Activated CD8-positive, alpha-beta memory T cell treated with anti-CD3 and anti-CD28 coated beads, Interleukin-2, amount 50 U/mL, for 24 hours (primary cell): ENCODE data around the gene PTH1R.

Source experiments
- DNase-seq: peaks from one replicate; pipeline ENCODE4 v3.0.0-alpha.2; 2020; ENCODE audit errors: extremely low read depth

PTH1R gene

DNA sequence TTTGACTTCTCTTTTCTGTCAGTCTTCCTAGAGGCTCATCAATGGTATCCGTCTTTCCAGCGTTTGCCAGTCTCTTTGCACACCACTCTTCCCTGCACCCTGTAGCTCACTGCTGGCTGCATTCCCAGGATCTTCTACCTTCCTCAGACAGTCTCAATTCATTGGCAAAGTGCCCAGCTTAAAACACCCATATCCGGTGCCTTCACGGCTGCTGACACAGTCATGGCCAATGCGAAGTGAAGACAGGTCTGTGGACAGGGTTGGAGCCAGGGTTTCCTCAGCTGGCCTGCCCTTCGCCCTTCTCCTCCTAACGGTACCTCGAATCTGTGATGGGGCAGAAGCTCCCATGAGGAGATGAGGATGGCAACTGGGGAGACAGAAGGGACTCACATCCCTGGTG is 36.1 kb downstream of the PTH1R start:
- DNase-seq: no peak

DNA sequence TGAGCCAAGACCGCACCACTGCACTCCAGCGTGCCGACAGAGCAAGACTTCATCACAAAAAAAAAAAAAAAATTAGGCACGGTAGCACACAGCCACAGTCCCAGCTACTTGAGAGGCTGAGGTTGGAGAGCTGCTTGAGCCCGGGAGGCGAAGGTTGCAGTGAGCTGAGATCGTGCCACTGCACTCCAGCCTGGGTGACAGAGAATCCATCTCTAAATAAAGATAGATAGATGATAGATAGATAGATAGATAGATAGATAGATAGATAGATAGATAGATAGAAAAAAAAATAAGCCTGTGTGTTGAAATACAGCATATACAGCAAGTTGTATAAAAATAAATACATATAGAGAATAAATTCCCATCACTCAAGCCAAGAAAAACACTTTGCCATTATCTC is 37.3 kb downstream of the PTH1R start:
- DNase-seq: no peak

DNA sequence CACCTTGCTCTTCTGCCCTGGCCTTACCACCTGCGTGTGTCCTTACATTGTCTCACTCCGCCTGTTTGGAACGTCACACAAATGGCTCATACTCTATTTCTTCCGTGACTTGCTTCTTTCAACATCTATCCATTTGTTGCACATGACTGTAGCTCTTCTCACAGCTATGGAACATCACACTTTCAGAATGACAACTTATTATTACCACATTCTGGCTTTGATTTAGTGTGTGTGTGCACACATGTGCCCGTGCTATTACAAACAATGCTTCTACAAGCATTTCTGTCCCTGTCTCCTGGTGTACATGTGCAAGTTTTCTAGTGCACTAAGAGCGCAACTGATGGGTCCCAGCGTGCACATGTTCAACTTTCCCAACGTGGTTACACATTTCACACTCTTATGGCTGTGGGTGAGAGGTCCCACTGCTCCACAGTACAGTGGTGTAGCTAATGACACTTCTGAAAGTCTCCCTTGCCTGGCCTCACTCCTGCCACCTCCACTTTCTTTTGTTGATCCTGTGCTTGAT is 37.8 kb downstream of the PTH1R start:
- DNase-seq: no peak

- no peak for DNase-seq
Measured at GRCh38 chr3:46916278-46916677, 38.8 kb downstream of the PTH1R start.

DNA sequence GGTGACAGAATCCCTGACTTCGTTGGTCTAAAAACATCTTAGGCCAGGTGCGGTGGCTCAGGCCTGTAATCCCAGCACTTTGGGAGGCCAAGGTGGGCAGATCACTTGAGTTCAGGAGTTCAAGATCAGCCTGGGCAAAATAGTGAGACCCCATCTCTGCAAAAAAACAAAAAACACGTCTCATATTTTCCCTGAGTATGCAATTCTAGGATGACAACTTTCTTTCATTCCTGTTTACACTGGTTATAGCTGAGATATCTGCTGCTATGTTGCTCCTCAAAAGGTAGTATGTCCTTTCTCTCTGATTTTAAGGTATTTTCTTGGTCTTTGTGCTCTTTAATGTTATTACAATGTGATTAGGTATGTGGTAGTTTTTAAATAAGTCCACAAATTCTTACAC is 39.3 kb downstream of the PTH1R start:
- DNase-seq: no peak

DNA sequence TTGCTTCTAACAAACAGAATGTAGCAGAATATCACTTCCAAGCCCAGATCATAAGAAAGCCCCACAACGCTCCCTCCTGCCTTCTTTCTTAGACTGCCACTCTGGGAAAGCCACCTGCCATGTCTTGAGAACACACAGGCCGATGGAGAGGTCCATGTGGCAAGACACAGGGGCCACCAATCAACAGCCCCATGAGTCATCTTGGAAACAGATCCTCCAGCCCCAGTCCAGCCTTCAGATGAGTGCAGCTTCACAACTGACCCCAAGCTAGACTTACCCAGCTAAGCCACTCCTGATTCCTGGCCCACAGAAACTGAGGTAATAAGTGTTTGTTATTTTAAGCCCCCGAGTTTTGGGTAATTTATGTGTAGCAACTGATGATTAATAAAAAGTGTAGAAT is 39.7 kb downstream of the PTH1R start:
- no peak for DNase-seq

- no peak for DNase-seq
Measured at GRCh38 chr3:46918202-46918601, 40.7 kb downstream of the PTH1R start.

DNA sequence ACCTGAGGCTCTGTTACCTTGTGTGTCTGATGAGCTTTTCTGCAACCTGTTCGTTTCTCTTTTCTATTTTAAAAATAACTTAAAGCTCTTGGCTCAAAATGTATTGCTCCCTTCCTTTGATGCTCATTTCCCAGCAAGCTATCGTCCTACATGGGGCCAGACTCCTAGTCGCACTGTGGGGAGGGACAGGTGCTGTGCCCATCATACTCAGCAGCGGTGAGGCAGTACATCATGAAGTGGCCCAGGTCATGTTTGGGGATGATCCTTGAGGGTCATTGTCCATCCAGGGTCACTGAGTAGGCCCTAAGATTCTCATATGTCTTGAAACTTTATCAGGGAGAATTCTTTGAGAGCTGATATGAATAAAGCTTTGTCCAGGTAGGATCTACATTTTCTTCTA is 41.1 kb downstream of the PTH1R start:
- DNase-seq: no peak

DNA sequence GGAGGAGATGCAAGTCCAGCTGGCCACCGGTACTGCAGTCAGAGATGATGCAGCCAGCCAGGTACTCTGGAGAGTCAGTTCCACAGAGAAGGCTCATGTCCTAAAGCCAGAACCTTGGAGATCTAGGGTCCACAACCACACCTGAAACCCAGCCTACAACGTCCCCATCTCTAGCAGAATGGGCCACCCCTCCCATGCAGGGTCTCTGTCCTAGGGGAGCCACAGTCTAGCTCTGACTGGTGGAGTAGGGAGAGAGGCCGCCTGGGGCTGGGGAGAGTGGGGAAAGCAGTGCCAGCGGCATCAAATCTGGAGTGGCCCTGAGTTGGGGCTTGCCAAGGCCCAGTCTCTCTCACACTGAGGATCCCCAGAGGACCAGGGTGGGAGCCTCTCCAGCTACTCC is 43.5 kb downstream of the PTH1R start:
- DNase-seq: no peak

DNA sequence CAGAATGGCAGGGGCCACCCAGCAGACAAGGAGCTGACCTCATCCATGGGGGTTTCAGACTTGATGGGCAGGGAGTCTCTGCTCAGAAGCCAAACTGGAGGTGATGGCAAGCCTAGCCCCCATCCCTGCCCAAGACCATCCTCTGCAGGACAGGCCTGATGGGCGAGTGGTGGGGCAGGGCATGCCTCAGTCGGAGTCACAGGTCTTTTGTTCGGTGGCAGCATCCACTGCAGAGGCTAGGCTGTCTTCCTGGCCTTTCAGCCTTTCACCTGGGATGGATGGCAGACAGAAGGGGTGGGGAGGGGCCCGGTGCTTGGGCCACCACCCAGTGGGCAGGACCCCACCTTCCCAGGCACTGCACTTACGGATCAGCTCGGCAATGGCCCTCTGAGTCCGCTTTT is 44.4 kb downstream of the PTH1R start:
- no peak for DNase-seq

DNA sequence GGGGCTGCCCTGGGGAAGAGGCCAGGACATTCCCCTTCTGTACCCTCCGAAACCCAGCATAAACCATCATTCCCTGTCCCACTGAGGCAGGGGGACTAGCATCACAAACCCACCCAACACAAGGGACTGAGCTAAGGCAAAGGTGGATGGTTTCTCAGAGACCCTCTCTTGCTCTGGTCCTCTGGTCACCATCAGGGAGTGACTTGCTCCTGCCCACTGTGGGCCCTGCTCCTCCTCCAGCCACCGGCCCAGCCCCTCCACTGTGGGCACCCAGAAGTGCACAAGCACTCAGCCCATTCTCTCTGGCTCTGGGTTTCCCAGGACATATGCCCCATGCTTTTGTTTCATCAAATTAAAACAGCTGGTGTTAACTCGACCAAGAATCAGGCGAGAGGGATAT is 44.9 kb downstream of the PTH1R start:
- no peak for DNase-seq

DNA sequence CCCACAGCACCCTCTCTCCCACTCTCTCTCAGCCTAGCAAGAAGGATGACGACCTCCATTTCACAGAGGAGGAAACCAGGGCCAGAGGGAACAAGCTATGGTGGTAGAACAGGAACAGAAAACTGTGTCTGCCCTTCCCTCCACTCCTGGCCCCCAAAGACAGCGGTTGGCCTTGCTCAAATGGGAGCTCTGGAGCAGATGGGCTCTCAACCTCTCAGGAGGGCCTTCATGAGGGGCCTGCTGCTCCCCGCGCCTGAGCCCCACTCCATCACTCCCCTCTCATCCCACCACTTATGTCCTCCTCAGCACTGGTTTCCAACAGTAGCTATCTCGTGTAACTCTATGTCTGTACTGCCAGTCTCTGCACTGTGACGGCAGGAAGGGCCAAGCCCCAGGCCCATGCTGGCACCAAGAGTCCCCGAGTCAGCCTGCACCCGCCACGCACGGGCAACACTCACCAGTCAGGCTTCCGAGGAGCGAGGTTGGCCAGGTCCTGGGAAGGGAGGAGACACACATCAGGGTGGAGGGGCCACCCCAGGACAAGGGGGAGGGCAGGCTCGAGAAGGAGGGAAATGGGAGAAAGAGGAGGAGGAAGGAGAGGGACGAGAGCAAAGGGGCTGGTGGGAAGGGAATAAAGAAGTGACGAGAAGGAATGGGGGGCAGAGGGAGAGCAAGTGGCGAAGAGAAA is 45.5 kb downstream of the PTH1R start:
- DNase-seq: no peak

- no peak for DNase-seq
Measured at GRCh38 chr3:46923559-46924350, 46.2 kb downstream of the PTH1R start.

- no peak for DNase-seq
Measured at GRCh38 chr3:46924921-46925584, 47.5 kb downstream of the PTH1R start.

- no peak for DNase-seq
Measured at GRCh38 chr3:46925585-46925934, 48.0 kb downstream of the PTH1R start.

- DNase-seq: no peak
Measured at GRCh38 chr3:46926039-46926438, 48.5 kb downstream of the PTH1R start.

DNA sequence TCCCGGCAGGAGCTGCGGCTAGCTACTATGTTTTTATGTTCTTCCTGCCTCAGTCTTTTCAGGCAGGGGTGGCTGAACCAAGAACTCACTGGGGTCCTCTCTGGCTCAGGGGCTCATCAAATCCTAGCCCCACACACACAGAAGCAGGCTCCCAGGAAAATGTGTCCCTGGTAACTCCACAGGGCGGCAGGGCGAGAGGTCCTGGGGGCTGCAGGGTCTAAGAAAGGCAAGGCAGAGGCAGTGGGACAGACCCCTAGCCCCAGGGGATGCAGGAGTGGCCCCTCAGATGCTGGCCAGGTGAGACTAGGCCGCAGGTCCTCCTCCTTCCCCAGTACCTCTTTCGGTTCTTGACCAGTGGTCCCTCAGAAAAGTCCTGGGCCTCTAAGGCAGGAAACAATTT is 48.9 kb downstream of the PTH1R start:
- DNase-seq: no peak

GRCh38 chr3:46926871-46927717 is 49.6 kb downstream of the PTH1R start:
- DNase-seq: no peak

DNA sequence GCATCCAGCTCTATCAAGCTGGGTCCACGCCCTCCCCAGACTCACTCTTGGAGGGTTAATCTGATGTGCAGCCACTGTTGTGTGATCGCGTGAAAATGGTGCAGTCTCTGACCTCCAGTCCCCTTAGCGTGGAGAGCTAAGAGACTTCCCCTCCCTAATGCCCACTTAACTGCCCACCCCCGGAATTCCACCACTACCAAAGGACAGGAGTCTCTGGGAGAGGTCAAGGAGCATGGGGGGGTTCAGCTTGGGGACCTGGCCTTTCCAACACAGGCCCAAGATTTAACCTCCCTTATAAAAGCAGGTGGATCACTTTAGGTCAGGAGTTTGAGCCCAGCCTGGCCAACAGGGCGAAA is 50.2 kb downstream of the PTH1R start:
- DNase-seq: no peak

GRCh38 chr3:46928282-46928681 is 50.8 kb downstream of the PTH1R start:
- DNase-seq: no peak

DNA sequence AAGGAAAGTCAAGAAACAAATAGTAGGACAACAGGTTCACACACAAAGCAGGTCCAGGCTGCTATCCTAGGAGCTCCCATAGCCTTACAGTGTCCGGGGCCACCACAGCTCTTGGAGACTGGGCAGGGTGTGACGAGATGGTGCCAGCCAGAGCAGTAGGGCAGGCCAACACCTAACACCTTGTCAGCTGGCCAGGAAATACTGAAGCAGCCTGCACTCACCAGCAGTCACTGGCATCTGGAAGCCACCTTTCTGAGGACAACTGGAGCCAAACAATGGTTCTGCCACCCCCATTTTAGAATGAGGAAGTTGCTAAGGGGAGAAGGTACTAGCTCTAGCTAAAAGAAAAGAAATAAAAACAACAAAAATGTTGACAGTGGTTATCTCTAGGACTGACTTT is 51.8 kb downstream of the PTH1R start:
- no peak for DNase-seq
